ENCODE measurements around the gene AMBRA1. TPM values are rescaled to one million over a fixed set of nuclear protein-coding genes. Genes with fewer than 3 reads are reported as not detected.
A peak's percentile ranks its signal among the peaks of the same experiment; 100 is the strongest.
"Not testable (repeated sequence)": the region's sequence is repeated elsewhere in the genome, so short reads cannot be mapped to it uniquely, and the experiment has no call there.

AMBRA1 gene
- total RNA-seq, 1 donor from 2014 or later: 35.7 TPM

DNA sequence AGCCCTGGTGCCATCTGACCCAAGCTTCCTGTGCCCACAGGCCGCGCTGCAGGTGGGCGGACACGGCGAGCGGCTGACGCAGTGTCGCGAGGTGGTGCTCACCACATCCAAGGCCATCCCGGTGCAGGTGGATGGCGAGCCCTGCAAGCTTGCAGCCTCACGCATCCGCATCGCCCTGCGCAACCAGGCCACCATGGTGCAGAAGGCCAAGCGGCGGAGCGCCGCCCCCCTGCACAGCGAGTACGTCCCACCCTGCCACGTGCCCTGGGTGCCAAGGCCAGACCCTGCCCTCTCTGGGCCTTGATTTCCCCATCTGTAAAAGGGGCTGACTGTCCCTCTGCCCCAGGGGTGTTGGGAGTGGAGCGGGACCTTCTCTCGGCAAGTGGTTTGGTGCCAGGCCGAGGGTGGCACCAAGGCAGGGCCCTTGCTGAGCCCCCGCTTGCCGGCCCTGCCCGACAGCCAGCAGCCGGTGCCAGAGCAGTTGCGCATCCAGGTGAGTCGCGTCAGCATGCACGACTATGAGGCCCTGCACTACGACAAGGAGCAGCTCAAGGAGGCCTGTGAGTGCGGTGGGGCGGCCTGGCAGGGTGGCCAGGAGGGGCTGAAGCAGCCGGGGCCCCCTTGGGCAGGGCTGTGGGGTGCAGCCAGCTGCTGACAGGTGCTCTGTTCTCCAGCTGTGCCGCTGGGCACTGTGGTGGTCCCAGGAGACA is 218.3 kb downstream of the AMBRA1 start:
- Mint-ChIP-seq H3K4me1 (ENCODE audit: low read depth) (no peaks in the 10 kb centered on the region), H3K27me3 (ENCODE audit: insufficient read depth) (peaks cover 2% of the 10 kb centered on the region), H3K4me3 (no peak overlapping the region), H3K9me3 (no peaks in the 10 kb centered on the region), H3K27ac (no peak overlapping the region), H3K36me3 (ENCODE audit: low read depth) (peaks cover 31% of the 10 kb centered on the region)
- no peak for DNase-seq (ENCODE audit: low spot score)
- intact Hi-C loops (cut with micrococcal nuclease): no loop called here

DNA sequence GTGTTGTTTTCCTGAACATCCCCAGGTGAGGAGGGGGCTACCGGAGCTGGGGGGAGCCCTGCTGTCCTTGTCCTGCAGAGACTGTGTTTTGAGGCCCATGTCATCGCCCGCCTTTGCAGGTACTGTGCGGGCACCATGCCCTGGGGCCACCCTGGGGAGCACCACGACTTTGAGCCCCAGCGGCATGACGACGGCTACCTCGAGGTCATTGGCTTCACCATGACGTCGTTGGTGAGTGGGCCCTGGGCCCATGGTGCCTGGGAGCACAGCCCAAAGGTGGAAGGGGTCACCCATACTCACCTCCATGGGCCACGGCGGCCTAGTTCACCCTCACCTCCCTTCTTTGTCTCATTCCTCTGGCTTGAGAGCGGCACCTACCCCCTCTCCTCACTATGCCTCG is 219.0 kb downstream of the AMBRA1 start:
- intact Hi-C loops (cut with micrococcal nuclease): no loop called here
- no peaks in the 10 kb centered on the region for H3K27me3 Mint-ChIP-seq (ENCODE audit: insufficient read depth)
- no peak overlapping the region for H3K4me3 Mint-ChIP-seq
- H3K36me3 Mint-ChIP-seq (ENCODE audit: low read depth): peaks cover 30% of the 10 kb centered on the region
- no peak overlapping the region for H3K27ac Mint-ChIP-seq
- H3K9me3 Mint-ChIP-seq: no peaks in the 10 kb centered on the region
- no peak for DNase-seq (ENCODE audit: low spot score)
- no peaks in the 10 kb centered on the region for H3K4me1 Mint-ChIP-seq (ENCODE audit: low read depth)

DNA sequence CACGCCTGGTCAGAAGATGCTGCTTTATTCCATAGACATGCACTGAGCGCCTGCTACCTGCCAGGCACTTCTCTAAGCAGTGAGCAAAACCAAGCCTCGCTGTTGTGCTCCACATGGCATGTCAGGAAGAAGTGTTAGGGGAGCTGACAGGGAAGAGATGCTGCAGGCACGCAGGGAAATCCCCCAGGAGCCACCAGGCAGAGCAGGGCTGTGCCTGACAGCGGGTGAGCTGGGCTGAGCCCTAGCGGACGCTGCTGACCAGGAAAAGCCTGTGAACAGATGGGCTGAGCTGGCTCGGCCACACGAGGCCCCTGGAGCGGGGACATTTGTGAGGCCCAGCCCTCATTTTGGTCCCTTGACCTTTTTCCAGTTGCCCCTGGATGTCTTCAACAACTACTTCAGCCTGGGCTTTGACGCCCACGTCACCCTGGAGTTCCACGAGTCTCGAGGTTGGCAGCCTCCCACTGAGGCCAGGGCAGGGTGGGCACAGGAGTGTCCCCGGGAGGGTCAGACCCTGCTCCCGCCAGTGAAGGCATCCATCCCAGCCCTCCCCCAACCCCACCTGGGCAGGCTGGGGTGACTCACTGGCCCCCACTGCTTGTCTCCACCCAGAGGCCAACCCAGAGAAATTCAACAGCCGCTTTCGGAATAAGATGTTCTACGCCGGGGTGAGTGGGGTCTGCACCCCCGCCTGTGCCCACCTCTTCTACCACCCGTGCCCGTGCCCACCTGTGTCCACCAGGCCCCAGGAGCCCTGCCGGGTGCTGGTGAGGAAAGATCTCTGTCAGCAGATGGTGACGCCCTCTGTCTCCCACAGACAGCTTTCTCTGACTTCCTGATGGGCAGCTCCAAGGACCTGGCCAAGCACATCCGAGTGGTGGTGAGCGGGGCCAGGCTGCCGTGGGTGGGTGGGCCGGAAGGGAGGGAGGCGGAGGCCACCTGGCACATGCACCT is 219.8 kb downstream of the AMBRA1 start:
- no peaks in the 10 kb centered on the region for H3K27me3 Mint-ChIP-seq (ENCODE audit: insufficient read depth)
- no peak overlapping the region for H3K27ac Mint-ChIP-seq
- no peaks in the 10 kb centered on the region for H3K9me3 Mint-ChIP-seq
- H3K4me1 Mint-ChIP-seq (ENCODE audit: low read depth): no peaks in the 10 kb centered on the region
- H3K36me3 Mint-ChIP-seq (ENCODE audit: low read depth): peaks cover 35% of the 10 kb centered on the region
- intact Hi-C loops (cut with micrococcal nuclease): no loop called here
- DNase-seq (ENCODE audit: low spot score): no peak
- H3K4me3 Mint-ChIP-seq: no peak overlapping the region

DNA sequence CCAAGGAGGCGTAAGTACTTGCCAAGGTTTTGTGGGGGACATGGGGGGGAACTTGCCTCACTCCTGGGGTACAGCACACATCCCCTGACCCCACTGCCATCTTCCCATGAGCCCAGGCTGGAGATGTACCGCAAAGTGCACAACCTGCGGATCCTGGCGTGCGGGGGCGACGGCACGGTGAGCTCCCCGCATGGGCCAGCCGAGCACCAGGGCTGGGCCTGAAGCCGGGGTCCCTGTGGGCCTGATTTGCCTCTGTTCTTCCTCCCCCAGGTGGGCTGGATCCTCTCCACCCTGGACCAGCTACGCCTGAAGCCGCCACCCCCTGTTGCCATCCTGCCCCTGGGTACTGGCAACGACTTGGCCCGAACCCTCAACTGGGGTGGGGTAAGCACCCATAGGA is 221.3 kb downstream of the AMBRA1 start:
- H3K27me3 Mint-ChIP-seq (ENCODE audit: insufficient read depth); H3K4me1 Mint-ChIP-seq (ENCODE audit: low read depth); intact Hi-C loops (cut with micrococcal nuclease); H3K27ac Mint-ChIP-seq; DNase-seq (ENCODE audit: low spot score); H3K9me3 Mint-ChIP-seq; H3K4me3 Mint-ChIP-seq: not testable (repeated sequence)
- H3K36me3 Mint-ChIP-seq (ENCODE audit: low read depth): peaks cover 32% of the 10 kb centered on the region

DNA sequence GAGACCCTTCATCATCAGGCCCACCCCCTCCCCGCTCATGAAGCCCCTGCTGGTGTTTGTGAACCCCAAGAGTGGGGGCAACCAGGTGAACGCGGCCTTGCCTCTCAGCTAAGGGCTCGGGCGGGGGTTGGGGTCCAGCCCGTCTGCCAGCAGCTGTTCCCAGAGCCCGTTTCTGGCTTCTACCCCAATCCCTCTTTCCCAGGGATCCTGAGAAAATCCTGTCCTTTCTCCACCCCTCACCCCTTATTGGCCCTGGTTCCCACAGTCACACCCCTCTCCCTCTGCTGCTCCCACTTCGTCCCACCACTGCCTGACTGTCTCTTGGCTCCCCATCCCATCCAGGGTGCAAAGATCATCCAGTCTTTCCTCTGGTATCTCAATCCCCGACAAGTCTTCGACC is 221.7 kb downstream of the AMBRA1 start:
- Mint-ChIP-seq H3K4me1 (ENCODE audit: low read depth) (peaks cover 4% of the 10 kb centered on the region), H3K9me3 (no peaks in the 10 kb centered on the region), H3K4me3 (no peak overlapping the region), H3K36me3 (ENCODE audit: low read depth) (peaks cover 28% of the 10 kb centered on the region), H3K27me3 (ENCODE audit: insufficient read depth) (no peaks in the 10 kb centered on the region), H3K27ac (no peak overlapping the region)
- intact Hi-C loops (cut with micrococcal nuclease): no loop called here
- DNase-seq (ENCODE audit: low spot score): no peak

DNA sequence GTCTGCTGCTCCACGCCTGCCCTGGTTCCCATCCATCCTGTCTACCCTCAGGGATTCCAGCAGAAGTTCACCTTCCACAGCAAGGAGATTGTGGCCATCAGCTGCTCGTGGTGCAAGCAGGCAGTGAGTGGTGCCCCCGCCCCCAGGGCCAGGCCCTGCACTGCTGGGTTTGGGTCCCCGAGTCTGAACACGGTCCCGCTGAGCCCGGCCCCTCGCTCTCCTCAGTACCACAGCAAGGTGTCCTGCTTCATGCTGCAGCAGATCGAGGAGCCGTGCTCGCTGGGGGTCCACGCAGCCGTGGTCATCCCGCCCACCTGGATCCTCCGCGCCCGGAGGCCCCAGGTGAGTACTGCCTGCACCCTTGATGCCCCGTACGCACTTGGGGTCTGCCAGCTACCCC is 222.6 kb downstream of the AMBRA1 start:
- intact Hi-C loops (cut with micrococcal nuclease); H3K27ac Mint-ChIP-seq; H3K27me3 Mint-ChIP-seq (ENCODE audit: insufficient read depth); DNase-seq (ENCODE audit: low spot score); H3K9me3 Mint-ChIP-seq; H3K4me1 Mint-ChIP-seq (ENCODE audit: low read depth); H3K4me3 Mint-ChIP-seq: not testable (repeated sequence)
- peaks cover 20% of the 10 kb centered on the region for H3K36me3 Mint-ChIP-seq (ENCODE audit: low read depth)

DNA sequence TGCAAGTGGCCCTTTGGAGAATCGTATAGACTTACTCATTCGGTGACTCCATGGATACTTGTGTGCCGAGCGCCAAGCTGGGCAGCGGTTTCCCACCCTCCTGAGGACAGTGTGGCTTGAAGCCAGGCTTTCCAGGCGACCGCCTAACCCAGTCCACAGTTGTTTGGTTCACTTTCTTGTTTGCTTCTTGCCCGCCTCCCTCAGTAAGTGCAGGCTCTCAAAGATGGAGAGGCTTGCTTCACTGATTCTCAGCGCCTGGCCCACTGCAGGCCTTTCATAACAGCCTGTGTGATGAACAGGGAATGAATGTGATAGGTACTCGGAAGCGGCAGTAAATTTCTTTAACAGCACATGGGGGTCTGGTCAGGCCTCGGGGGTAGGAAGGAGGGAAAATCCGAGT is 223.6 kb downstream of the AMBRA1 start:
- H3K4me3 Mint-ChIP-seq: no peak overlapping the region

DNA sequence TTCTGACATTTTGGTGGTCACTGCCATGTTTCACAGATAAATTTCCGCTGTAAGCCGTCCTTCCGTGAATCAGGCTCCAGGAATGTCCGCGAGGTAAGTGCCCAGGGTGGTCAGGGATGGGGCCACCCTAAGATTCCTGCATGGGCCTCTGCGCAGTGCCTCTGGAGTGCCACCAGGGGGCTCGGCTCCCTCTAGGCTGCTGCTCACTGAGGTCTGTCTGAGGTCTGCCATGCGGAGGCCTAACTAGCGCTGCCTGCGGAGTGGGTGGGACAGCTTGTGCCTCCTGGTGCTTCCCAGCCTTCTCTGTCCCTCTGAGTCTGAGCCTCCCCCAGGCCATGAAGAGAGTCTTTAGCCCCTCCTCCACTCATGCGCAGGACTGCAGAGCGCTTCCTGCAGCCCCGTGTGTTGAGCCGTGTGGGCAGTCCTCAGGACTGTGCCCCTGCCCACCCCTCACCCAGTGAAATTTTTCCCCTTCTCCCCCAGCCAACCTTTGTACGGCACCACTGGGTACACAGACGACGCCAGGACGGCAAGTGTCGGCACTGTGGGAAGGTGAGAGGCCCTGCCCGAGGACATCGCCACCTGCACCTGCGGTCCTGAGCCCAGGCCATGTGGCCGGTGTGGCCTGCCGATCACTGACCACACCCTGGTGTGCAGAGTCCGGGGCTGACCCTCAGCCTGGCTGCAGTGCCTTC is 224.2 kb downstream of the AMBRA1 start:
- no peaks in the 10 kb centered on the region for H3K9me3 Mint-ChIP-seq
- H3K27ac Mint-ChIP-seq: no peak overlapping the region
- peaks cover 15% of the 10 kb centered on the region for H3K36me3 Mint-ChIP-seq (ENCODE audit: low read depth)
- intact Hi-C loops (cut with micrococcal nuclease): loop anchor here (1.0 to 5.0 kb wide), 2 partner anchors 132 to 169 kb away; no protein-coding TSS in a partner anchor
- peaks cover 12% of the 10 kb centered on the region for H3K4me1 Mint-ChIP-seq (ENCODE audit: low read depth)
- DNase-seq (ENCODE audit: low spot score): peak; percentile 37
- no peaks in the 10 kb centered on the region for H3K27me3 Mint-ChIP-seq (ENCODE audit: insufficient read depth)
- H3K4me3 Mint-ChIP-seq: no peak overlapping the region

More for the DNA sequence above, 223.6 kb downstream of the AMBRA1 start:
- no peaks in the 10 kb centered on the region for H3K9me3 Mint-ChIP-seq
- H3K27me3 Mint-ChIP-seq (ENCODE audit: insufficient read depth): no peaks in the 10 kb centered on the region
- intact Hi-C loops (cut with micrococcal nuclease): no loop called here
- no peak overlapping the region for H3K27ac Mint-ChIP-seq
- no peak for DNase-seq (ENCODE audit: low spot score)
- peaks cover 19% of the 10 kb centered on the region for H3K36me3 Mint-ChIP-seq (ENCODE audit: low read depth)
- H3K4me1 Mint-ChIP-seq (ENCODE audit: low read depth): peaks cover 6% of the 10 kb centered on the region

DNA sequence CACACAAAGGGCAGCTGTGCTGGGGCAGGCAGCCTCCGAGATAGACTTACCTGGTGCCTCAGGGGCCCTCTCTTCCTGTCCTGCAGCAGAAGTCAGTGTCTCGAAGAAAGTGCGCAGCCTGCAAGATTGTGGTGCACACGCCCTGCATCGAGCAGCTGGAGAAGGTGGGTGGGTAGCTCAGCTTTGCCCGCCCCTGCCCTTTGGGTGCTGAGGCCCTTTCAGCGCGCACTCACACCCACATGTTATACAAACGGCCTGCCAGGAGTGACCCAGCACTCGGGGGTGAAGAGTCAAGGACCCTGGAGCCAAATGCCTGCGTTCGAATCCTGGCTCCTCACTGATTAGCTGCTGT is 225.9 kb downstream of the AMBRA1 start:
- Mint-ChIP-seq H3K36me3 (ENCODE audit: low read depth) (peaks cover 17% of the 10 kb centered on the region), H3K27ac (no peak overlapping the region)

DNA sequence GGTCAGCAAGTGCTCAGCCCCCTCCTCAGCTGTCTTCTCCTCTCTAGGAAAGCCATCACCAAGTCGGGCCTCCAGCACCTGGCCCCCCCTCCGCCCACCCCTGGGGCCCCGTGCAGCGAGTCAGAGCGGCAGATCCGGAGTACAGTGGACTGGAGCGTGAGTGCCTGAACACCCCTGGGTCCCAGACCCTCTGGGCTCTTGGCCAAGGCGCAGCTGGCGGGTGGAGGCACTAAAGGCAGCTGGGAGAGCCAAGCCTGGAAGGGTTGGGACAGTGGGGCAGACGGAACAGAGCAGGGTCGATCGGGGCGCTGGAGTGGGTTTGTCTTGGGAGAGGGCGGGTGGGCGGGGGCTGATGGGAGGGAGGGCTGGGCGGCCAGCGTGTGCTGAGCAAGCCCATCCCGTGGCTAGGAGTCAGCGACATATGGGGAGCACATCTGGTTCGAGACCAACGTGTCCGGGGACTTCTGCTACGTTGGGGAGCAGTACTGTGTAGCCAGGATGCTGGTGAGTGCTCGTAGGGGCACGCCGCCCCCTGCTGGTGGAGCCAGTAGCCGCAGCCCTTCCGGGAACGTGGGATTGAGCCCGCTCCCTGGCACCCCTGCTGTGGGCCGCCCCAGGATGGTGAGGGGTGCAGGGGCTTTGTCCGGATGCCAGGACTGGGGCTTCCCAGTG is 226.4 kb downstream of the AMBRA1 start:
- DNase-seq (ENCODE audit: low spot score): peak; percentile 61
- Mint-ChIP-seq H3K9me3 (no peaks in the 10 kb centered on the region), H3K4me1 (ENCODE audit: low read depth) (peaks cover 18% of the 10 kb centered on the region), H3K27ac (peak overlapping the region; percentile 34), H3K4me3 (no peak overlapping the region), H3K27me3 (ENCODE audit: insufficient read depth) (no peaks in the 10 kb centered on the region), H3K36me3 (ENCODE audit: low read depth) (peaks cover 17% of the 10 kb centered on the region)
- intact Hi-C loops (cut with micrococcal nuclease): loop anchor here (1.0 to 5.0 kb wide), 3 partner anchors 13 to 130 kb away; partner anchors contain the start of gene MDK

More for the DNA sequence above, 225.9 kb downstream of the AMBRA1 start:
- intact Hi-C loops (cut with micrococcal nuclease): loop anchor here (1.0 to 5.0 kb wide), 3 partner anchors 13 to 131 kb away; partner anchors contain the start of gene MDK
- no peak for DNase-seq (ENCODE audit: low spot score)
- H3K4me3 Mint-ChIP-seq: no peak overlapping the region
- H3K4me1 Mint-ChIP-seq (ENCODE audit: low read depth): peaks cover 13% of the 10 kb centered on the region
- H3K27me3 Mint-ChIP-seq (ENCODE audit: insufficient read depth): no peaks in the 10 kb centered on the region
- no peaks in the 10 kb centered on the region for H3K9me3 Mint-ChIP-seq

DNA sequence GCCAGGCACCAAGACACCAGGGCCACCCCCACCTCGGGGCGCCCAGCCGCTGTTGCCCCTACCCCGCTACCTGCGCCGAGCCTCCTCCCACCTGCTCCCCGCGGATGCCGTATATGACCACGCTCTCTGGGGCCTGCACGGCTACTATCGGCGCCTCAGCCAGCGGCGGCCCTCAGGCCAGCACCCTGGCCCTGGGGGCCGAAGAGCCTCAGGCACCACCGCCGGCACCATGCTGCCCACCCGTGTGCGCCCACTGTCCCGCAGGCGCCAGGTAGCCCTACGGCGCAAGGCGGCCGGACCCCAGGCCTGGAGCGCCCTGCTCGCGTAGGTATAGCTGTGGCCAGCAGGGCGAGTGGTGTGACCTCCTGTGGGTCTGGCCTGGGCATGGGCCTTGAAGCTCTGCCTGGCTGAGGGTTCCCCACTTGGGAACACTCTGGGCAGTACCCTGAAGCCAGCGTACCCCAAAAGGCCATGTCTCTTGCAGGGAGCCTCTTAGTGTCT is 227.1 kb downstream of the AMBRA1 start:
- H3K27ac Mint-ChIP-seq: no peak overlapping the region
- H3K4me1 Mint-ChIP-seq (ENCODE audit: low read depth): peaks cover 21% of the 10 kb centered on the region
- H3K36me3 Mint-ChIP-seq (ENCODE audit: low read depth): peaks cover 17% of the 10 kb centered on the region
- no peaks in the 10 kb centered on the region for H3K27me3 Mint-ChIP-seq (ENCODE audit: insufficient read depth)
- H3K9me3 Mint-ChIP-seq: no peaks in the 10 kb centered on the region
- intact Hi-C loops (cut with micrococcal nuclease): loop anchor here (1.0 to 5.0 kb wide), 3 partner anchors 14 to 129 kb away; partner anchors contain the start of gene MDK
- H3K4me3 Mint-ChIP-seq: no peak overlapping the region
- DNase-seq (ENCODE audit: low spot score): no peak

DNA sequence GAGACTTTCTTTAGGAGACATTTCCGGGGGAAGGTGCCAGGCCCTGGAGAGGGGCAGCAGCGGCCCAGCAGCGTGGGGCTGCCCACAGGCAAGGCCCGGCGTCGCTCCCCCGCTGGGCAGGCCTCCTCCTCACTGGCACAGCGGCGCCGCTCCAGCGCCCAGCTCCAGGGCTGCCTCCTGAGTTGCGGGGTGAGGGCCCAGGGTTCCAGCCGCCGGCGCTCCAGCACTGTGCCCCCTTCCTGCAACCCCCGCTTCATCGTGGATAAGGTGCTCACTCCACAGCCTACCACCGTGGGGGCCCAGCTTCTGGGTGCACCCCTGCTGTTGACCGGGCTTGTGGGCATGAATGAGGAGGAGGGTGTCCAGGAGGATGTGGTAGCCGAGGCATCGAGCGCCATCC is 227.6 kb downstream of the AMBRA1 start:
- Mint-ChIP-seq H3K27ac (no peak overlapping the region), H3K4me1 (ENCODE audit: low read depth) (peaks cover 21% of the 10 kb centered on the region), H3K4me3 (no peak overlapping the region), H3K9me3 (no peaks in the 10 kb centered on the region), H3K36me3 (ENCODE audit: low read depth) (peaks cover 17% of the 10 kb centered on the region), H3K27me3 (ENCODE audit: insufficient read depth) (no peaks in the 10 kb centered on the region)
- intact Hi-C loops (cut with micrococcal nuclease): loop anchor here (2.0 to 5.0 kb wide), 2 partner anchors 15 to 129 kb away; partner anchors contain the start of gene MDK
- no peak for DNase-seq (ENCODE audit: low spot score)

All from activated T-helper 1 cell treated with anti-CD3 and anti-CD28 coated beads, Interleukin-12 subunit alpha, Interleukin-12 subunit beta, Interleukin-2, Interleukin-4 antibody, amounts not matched to agents 30 ng/mL and 10 ng/mL and 1 ng/mL, durations not matched to agents 14 hours and 24 hours and 36 hours (primary cell).